ENCODE data around the gene C17orf113. TPM values are rescaled to one million over a fixed set of nuclear protein-coding genes. Genes with fewer than 3 reads are reported as not detected.

C17orf113 gene
- total RNA-seq, 4 donors from 2014 or later, result 0.09 to 0.63 (median 0.19) TPM

GRCh38 chr17:42051645-42052044, 1.2 kb upstream of the C17orf113 start:
- ATAC-seq (ENCODE audit: low FRiP score), result no peak
- no peak for DNase-seq (ENCODE audit: low spot score)
- no peak for TF ChIP-seq CTCF (IDR thresholded peaks at IDR 0.05)

- ATAC-seq (ENCODE audit: low FRiP score), result no peak
- DNase-seq (ENCODE audit: low spot score), result no peak
Observed at GRCh38 chr17:42051013-42051400, 606 bp upstream of the C17orf113 start.

GRCh38 chr17:42049834-42050392, 488 bp downstream of the C17orf113 start:
- ATAC-seq (ENCODE audit: low FRiP score) (no peak), DNase-seq (ENCODE audit: low spot score) (no peak)

More at GRCh38 chr17:42051013-42051400, 606 bp upstream of the C17orf113 start:
- TF ChIP-seq CTCF (IDR thresholded peaks at IDR 0.05), result no peak

GRCh38 chr17:42047343-42047742, 3.1 kb downstream of the C17orf113 start:
- TF ChIP-seq CTCF (IDR thresholded peaks at IDR 0.05), result no peak

More at GRCh38 chr17:42049834-42050392, 488 bp downstream of the C17orf113 start:
- no peak for TF ChIP-seq CTCF (IDR thresholded peaks at IDR 0.05)

GRCh38 chr17:42045719-42046118, 4.7 kb downstream of the C17orf113 start:
- TF ChIP-seq CTCF (IDR thresholded peaks at IDR 0.05), result no peak
- DNase-seq (ENCODE audit: low spot score) (no peak), ATAC-seq (ENCODE audit: low FRiP score) (no peak)

More at GRCh38 chr17:42047343-42047742, 3.1 kb downstream of the C17orf113 start:
- DNase-seq (ENCODE audit: low spot score) (no peak), ATAC-seq (ENCODE audit: low FRiP score) (no peak)

GRCh38 chr17:42042598-42043319, 7.6 kb downstream of the C17orf113 start:
- TF ChIP-seq CTCF (IDR thresholded peaks at IDR 0.05), result no peak
- DNase-seq (ENCODE audit: low spot score), result no peak
- no peak for ATAC-seq (ENCODE audit: low FRiP score)

- DNase-seq (ENCODE audit: low spot score) (no peak), ATAC-seq (ENCODE audit: low FRiP score) (no peak)
- TF ChIP-seq CTCF (IDR thresholded peaks at IDR 0.05), result no peak
Observed at GRCh38 chr17:42041619-42042018, 8.8 kb downstream of the C17orf113 start.
